ENCODE results near the gene RCL1. TPM values are rescaled to one million over a fixed set of nuclear protein-coding genes. Genes with fewer than 3 reads are reported as not detected.

Gene RCL1
- total and polyA plus RNA-seq, 2 donors (not counting 3 experiments of a cell fraction or from before 2014, with no cell fraction given), result 12.9 to 13.2 TPM

DNA sequence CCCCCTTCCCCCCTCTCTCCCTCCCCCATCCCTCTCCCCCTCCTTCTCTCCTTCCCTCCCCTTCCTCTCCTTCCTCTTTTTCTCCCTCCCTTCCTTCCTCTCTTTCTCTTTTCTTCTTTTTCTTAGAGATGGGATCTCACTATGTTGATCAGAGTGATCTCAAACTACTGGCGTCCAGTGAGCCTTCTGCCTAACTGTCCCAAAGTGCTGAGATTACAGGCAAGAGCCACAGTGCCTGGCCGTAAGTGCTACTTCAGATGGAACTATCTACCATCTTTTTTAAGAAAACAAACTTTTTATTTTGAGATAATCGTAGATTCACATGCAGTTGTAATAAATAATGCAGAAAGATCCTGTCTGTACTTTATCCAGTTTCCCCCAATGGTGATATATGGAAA is 6.3 kb downstream of the RCL1 start:
- H3K4me1 ChIP-seq (ENCODE audit: control insufficient read depth, extremely low read depth, insufficient read depth, low read length), result peaks cover 14% of the 10 kb centered on the region
- dilution Hi-C loops (cut with MboI; ENCODE audit: extremely low pct_ligation_motif_present, low sequenced_read_pairs) (no loop called here), intact Hi-C loops (cut with micrococcal nuclease) (no loop called here)
- no peaks in the 10 kb centered on the region for H3K27me3 ChIP-seq (ENCODE audit: control insufficient read depth in 2 of 2, insufficient read depth in 2 of 2, low read length in 2 of 2)
- FAIRE-seq (peak; percentile 44), DNase-seq (ENCODE audit: low read depth, low spot score) (no peak)
- no TSS peak for BruUV-seq (replicated peaks)
- no peak overlapping the region for H2AFZ ChIP-seq (ENCODE audit: low read depth, low read length)
- H3K4me3 ChIP-seq (replicated peaks in 1 of 3; ENCODE audit: insufficient read depth in 1 of 3, low read depth in 1 of 3, low read length in 3 of 3), result no peak overlapping the region
- ChIA-PET CTCF (interaction anchor here (1.0 to 4.1 kb wide), 2 partner anchors 30 to 38 kb away, joined by 4 to 54 read pairs; no protein-coding TSS in a partner anchor), POLR2A (interaction anchor here (0.6 kb wide), 1 partner anchor 206 kb away, joined by 7 read pairs; no protein-coding TSS in a partner anchor)
- H3K36me3 ChIP-seq (ENCODE audit: control insufficient read depth in 2 of 2, extremely low read depth in 1 of 2, insufficient read depth in 2 of 2, low read length in 2 of 2), result no peaks in the 10 kb centered on the region
- H3K9ac ChIP-seq (replicated peaks; ENCODE audit: extremely low read depth, insufficient read depth, low read length), result no peak overlapping the region
- H3K4me2 ChIP-seq (ENCODE audit: insufficient read depth, low read length), result no peak overlapping the region
- H3K9me1 ChIP-seq (replicated peaks; ENCODE audit: control insufficient read depth, extremely low read depth, insufficient read depth, low read length), result no peaks in the 10 kb centered on the region
- no peaks in the 10 kb centered on the region for H3K9me3 ChIP-seq (replicated peaks; ENCODE audit: control insufficient read depth, insufficient read depth, low read length)
- TF ChIP-seq JUN (IDR thresholded peaks at IDR 0.05; ENCODE audit: borderline replicate concordance, insufficient read depth, insufficient read length, low read depth) (no peak), POLR2AphosphoS5 (IDR thresholded peaks at IDR 0.05; ENCODE audit: insufficient read depth, low read depth, low read length) (no peak), EZH2 (IDR thresholded peaks at IDR 0.05; ENCODE audit: borderline replicate concordance, low read depth, low read length, severe bottlenecking) (no peak), FOS (IDR thresholded peaks at IDR 0.05; ENCODE audit: borderline replicate concordance, insufficient read depth, low read length) (no peak), GATA2 (IDR thresholded peaks at IDR 0.05; ENCODE audit: insufficient read depth, insufficient read length, low read depth, low read length) (no peak), MYC (IDR thresholded peaks at IDR 0.05; ENCODE audit: low read depth, low read length) (no peak), POLR2A (IDR thresholded peaks at IDR 0.05; ENCODE audit: low read depth, low read length) (no peak)
- TF ChIP-seq, protein P1, sequence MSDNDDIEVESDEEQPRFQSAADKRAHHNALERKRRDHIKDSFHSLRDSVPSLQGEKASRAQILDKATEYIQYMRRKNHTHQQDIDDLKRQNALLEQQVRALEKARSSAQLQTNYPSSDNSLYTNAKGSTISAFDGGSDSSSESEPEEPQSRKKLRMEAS (IDR thresholded peaks at IDR 0.05; ENCODE audit: insufficient read depth, insufficient read length), result no peak
- TF ChIP-seq, protein P2, sequence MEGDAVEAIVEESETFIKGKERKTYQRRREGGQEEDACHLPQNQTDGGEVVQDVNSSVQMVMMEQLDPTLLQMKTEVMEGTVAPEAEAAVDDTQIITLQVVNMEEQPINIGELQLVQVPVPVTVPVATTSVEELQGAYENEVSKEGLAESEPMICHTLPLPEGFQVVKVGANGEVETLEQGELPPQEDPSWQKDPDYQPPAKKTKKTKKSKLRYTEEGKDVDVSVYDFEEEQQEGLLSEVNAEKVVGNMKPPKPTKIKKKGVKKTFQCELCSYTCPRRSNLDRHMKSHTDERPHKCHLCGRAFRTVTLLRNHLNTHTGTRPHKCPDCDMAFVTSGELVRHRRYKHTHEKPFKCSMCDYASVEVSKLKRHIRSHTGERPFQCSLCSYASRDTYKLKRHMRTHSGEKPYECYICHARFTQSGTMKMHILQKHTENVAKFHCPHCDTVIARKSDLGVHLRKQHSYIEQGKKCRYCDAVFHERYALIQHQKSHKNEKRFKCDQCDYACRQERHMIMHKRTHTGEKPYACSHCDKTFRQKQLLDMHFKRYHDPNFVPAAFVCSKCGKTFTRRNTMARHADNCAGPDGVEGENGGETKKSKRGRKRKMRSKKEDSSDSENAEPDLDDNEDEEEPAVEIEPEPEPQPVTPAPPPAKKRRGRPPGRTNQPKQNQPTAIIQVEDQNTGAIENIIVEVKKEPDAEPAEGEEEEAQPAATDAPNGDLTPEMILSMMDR (IDR thresholded peaks at IDR 0.05; ENCODE audit: extremely low read depth in 1 of 2, insufficient read depth in 1 of 2, low read depth in 1 of 2, low read length in 2 of 2), result no peak
- H3K27ac ChIP-seq (ENCODE audit: insufficient read depth, low read depth, low read length), result no peak overlapping the region
- no peaks in the 10 kb centered on the region for H4K20me1 ChIP-seq (replicated peaks; ENCODE audit: control insufficient read depth, extremely low read depth, insufficient read depth, low read length)
- H3K79me2 ChIP-seq (ENCODE audit: control insufficient read depth, insufficient read depth, low read length), result peaks cover 89% of the 10 kb centered on the region

Measured in endothelial cell of umbilical vein (primary cell).